LNCaP clone FGC (cell line): ENCODE measurements around the gene LOXHD1.

Source experiments
- DNase-seq: peaks from one replicate; pipeline ENCODE4 v3.0.0-alpha.2; 2011; ENCODE audit warnings: low read depth
- H3K4me3 ChIP-seq: 2 replicates; pipeline ENCODE4 v1.5.1; 2011; ENCODE audit warnings: mild to moderate bottlenecking, low read depth, low read length, control low read depth
- TF ChIP-seq, protein P1 (sequence below): IDR thresholded peaks from 2 replicates; pipeline ENCODE4 v1.5.1; 2012; ENCODE audit warnings: mild to moderate bottlenecking; ENCODE audit not compliant: control insufficient read depth, insufficient read depth; ENCODE audit errors: extremely low read depth

Gene LOXHD1

DNA sequence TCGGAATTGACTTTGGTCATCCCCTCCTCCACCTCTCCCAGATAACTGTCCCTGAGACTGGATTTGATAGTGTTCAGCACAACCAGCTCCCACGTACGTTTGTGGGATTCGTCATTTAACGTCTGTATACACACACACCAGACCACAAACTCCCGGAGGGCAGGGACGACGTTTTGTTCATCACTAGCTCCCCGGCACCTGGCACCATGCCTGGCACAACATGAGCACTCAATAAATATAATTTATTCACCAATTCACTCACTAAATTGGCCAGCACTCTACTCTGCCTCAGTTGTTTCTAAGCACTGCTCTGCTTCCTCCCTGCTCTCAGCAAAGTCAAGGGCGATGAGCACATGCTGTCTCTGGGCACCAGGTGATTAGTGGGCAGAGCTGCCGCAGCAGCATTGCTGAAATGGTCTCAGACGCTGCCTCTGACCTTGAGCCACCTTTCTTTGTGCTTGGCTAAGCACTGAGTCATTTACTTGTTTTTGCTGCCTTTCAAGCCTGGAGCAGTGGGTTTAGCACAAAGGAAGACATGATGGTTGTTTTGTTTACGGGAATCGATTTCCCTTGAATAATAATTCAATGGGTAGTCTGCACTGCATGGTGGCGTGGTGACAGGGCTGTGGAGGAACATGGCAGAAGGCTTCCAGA is 19.3 kb upstream of the LOXHD1 start:
- DNase-seq: no peak
- TF ChIP-seq, protein P1, sequence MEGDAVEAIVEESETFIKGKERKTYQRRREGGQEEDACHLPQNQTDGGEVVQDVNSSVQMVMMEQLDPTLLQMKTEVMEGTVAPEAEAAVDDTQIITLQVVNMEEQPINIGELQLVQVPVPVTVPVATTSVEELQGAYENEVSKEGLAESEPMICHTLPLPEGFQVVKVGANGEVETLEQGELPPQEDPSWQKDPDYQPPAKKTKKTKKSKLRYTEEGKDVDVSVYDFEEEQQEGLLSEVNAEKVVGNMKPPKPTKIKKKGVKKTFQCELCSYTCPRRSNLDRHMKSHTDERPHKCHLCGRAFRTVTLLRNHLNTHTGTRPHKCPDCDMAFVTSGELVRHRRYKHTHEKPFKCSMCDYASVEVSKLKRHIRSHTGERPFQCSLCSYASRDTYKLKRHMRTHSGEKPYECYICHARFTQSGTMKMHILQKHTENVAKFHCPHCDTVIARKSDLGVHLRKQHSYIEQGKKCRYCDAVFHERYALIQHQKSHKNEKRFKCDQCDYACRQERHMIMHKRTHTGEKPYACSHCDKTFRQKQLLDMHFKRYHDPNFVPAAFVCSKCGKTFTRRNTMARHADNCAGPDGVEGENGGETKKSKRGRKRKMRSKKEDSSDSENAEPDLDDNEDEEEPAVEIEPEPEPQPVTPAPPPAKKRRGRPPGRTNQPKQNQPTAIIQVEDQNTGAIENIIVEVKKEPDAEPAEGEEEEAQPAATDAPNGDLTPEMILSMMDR: no peak
- no peak overlapping the region for H3K4me3 ChIP-seq

DNA sequence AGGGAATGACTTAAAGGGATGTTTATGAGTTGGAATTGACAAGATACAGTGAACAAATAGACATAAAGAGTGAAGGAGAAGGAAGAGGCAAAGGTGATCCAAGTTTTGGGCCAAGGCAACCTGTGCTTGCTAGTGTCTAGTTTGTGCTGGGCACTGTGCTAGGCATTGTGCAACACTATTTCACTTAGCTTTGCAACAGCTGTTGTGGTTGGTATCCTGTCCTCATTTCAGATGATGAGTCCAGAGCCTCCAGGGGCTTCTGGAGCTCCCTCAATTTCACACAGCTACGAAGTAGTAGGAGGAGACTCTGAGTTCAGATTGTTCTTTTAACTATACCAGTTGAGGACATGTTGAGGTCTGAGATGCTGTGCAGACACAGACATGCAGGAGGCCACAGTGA is 18.1 kb upstream of the LOXHD1 start:
- H3K4me3 ChIP-seq: no peak overlapping the region
- TF ChIP-seq, protein P1: no peak
- DNase-seq: no peak

DNA sequence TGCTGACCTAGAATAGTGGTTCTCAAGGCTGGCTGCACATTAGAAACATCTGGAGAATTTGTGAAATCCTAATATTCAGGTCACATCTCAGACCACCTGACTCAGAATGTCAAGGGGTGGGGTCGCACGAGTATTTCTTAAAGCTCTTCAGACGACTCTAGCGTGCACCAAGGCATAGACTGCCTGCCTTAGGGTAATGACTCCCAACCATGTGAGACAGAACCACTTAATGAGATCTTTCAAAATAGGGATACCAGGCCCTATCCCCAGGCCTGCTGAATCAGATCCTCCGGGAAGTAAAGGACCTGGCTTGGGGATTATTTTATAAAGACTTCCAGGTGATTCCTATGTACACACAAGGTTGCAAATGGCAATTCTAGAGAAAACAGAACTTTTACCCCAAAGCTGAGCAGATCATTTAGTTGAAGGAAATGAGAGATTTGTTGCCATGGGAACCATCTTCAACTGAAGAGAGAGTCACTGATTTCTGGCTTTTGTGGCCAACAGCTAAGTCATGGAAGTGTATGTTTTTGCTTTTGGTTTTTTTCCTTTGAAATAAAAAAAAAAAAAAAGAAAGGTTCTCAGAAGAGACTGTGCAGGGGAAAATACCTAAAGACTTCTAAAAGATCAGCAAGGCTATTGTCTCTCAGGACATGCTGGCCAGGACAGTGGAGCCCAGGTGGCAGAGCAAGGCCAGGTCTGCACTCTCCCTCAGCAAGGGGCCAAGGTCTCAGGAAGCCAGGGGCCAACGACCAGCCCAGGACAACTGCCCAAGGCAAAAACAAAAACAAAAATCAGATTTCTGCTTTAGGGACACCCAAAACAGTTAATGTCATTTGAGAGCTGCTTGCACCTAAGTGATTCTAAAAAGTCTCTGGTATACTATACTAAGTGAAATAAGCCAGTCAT is 15.3 kb upstream of the LOXHD1 start:
- TF ChIP-seq, protein P1: no peak

DNA sequence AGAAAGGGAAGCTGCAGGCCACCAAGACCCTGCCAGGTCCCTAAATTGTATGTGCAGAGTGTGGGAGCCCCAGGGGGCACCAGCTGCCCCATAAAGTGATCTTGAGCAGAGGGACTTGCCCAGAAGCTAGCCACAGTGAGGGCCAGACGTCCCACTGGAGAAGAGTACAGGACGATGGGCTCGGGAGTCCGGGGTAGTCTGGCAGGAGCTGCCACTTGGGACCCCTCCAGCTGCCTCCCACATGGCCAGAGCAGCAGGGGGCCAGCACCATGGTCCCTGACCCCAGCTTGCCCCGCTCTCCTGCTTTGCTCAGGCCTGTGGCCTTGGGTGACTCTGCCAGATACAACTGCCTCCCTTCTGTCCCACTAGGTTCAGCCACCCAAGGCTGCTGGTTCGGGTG is 11.7 kb upstream of the LOXHD1 start:
- H3K4me3 ChIP-seq: no peak overlapping the region
- TF ChIP-seq, protein P1: no peak
- no peak for DNase-seq

More for the DNA sequence above, 15.3 kb upstream of the LOXHD1 start:
- no peak for DNase-seq
- H3K4me3 ChIP-seq: no peak overlapping the region

DNA sequence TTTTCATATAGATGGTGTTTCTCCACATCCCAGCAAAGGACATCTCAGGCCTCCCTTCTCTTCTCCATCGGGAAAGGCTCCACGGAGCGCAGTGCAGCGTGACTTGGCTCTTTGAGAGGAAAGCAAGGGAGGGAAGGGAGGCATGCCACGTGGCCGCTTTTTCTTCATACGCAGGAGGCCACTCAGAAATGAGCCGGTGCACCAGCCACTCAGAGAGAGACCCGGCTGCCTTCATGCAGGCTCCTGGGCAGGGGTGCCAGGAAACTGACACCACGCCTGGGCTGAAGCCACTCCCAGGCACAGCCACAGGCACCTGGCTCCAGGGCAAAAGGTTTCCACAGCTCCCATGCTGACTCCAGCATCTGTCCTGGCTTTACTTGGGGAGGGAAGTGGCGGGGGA is 11.1 kb upstream of the LOXHD1 start:
- DNase-seq: no peak
- TF ChIP-seq, protein P1: no peak
- H3K4me3 ChIP-seq: no peak overlapping the region

DNA sequence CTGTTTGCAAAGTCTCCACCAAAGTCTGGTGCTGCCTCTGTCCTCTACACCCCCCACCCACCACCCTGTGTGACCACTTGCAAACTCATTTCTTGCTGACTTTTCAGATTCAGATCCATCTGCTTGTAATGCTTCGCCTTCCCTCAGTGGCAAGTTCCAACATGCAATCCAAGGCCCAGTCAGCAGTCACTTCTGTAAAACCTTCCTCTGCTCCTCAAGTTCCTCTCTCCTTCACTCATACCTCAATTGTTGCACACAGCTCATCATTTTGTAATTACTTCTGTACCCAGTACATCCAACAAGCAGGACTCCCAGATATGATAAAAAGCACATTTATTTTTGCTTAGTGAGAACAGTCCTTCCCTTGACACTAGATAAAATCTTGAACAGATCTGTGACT is 6.5 kb upstream of the LOXHD1 start:
- H3K4me3 ChIP-seq: no peak overlapping the region
- TF ChIP-seq, protein P1: no peak
- no peak for DNase-seq
